GM18498 (cell line): ENCODE data around the gene PTP4A2.

Source experiments
- ATAC-seq: cut with Tn5 transposase; IDR thresholded peaks from one replicate; pipeline ENCODE4 v1.9.1; 2021; ENCODE audit warnings: mild to moderate bottlenecking, moderate library complexity; ENCODE audit not compliant: unreplicated experiment

The PTP4A2 gene

DNA sequence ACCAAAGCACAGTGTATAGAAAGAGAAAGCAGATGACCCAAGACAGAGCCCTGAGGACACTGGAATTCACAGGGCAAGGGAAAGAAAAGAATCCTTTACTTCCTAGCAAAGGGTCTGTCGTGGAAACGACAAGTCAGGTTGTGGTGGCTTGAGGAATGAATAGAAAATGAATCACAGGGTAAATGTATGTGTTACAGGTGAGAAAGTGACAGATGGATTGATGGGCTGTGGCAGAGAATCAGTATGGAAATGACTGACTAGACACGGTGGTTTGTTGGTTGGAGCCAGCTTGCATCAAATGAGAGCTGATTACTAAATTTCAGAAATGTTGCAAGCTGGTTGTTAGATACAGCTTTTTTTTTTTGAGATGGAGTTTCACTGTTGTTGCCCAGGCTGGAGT lies 46.9 kb downstream of the PTP4A2 start:
- peak; percentile 55 for ATAC-seq

DNA sequence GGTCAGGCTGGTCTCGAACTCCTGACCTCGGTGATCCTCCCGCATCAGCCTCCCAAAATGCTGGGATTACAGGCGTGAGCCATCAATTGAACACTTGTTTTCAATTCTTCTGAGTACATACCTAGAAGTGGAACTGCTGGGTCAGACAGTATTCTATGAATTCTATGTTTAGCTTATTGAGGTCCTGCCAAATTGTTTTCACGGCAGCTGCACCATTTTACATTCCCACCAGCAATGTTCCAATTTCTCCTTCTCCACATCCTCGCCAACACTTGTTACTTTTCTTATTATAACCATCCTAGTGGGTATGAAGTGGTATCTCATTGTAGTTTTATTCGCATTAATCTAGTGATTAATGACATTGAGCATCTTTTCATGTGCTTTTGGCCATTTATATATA lies 49.9 kb downstream of the PTP4A2 start:
- ATAC-seq: no peak

DNA sequence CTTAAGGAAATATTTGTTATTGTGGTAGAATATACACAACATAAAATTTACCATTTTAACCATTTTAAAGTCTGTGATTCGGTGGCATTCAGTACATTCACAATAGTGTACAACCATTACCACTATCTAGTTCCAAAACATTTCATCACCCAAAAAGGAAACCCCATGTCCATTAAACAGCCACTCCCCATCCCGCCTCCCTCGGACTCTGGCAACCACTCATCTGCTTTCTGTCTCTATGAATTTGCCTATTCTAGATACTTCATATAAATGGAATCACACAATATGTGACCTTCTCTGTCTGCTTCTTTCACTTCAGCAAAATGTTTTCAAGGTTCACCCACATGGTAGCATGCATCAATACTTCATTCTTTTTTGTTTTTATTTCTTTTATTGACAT lies 51.3 kb downstream of the PTP4A2 start:
- ATAC-seq: no peak

GRCh38 chr1:31885851-31886250 lies 52.3 kb downstream of the PTP4A2 start:
- ATAC-seq: no peak

DNA sequence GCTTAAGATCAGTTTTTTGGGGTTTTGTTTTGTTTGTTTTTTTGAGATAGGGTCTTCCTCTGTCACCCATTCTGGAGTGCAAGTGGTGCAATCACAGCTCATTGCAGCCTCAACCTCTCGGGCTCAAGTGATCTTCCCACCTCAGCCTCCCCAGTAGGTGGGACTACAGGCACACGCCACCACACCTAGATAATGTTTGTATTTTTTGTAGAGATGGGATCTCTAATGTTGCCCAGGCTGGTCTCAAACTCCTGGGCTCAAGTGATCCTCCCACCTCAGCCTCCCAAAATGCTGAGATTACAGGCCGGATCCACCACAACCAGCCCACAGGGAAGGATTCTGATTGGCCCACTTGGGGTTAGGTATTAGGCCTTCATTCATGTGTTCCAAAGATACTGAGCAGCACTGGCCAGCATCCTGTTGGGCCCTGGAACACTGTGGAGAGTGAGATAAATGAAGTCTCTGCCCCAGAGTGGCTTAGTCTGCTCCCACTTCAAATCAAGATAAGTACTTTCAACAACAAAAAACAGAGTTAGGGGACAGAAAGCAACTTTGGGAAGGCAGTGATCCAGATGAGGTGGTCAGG lies 54.7 kb downstream of the PTP4A2 start:
- ATAC-seq: no peak

GRCh38 chr1:31881688-31882000 lies 56.5 kb downstream of the PTP4A2 start:
- ATAC-seq: no peak

DNA sequence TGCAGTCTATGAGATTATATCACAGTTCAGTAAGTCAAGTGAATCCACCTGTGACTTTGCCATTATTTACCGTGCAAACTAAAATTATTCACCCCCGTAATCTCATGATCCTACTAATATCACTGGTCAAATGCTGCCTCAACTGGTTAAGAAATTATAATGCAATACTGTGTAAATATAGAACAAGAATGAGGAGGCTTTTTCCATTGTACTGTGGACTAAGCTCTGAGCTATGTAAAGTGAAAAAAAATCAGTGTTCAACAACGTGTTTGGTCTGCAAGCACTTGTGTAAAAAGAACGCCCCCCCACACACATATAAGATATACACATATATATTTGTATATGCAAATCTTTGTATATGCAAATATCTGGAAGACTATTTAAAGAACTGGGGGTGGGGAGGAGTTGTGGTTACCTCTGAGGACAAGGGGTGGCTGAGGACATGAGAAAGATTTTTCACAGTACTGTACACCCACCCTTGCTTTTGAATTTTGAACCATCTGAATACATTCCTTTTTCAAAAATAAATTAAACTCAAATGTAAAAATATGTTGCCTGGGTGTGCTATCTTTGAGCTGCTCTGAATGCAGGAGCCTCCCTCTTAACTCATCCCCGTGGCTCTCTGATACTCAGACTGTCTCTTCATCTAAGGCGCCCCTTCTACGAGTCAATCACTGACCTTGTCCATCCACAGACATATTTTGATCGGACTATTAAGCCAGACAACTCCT lies 57.0 kb downstream of the PTP4A2 start:
- no peak for ATAC-seq

- no peak for ATAC-seq
Measured at GRCh38 chr1:31879981-31880608, 58.1 kb downstream of the PTP4A2 start.

DNA sequence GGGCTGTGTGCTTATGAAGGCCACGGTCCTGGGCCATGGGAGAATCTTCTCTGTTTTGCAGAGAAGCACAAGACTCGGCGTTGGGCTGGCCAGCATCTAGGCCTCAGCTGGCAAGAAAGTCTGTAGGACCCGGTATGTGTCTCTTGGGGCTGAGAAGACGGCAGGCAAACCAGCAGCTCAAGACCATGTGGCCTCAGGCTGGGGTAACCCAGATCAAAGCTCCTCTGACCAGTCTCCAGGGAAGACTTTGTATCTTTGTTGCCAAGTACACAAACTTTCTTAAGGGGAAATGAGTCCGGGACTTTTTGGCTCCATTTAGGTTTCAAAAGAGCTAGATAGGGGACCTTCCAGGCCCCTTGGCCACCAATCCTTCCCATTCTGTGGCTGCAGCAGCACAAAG lies 60.1 kb downstream of the PTP4A2 start:
- ATAC-seq: no peak

DNA sequence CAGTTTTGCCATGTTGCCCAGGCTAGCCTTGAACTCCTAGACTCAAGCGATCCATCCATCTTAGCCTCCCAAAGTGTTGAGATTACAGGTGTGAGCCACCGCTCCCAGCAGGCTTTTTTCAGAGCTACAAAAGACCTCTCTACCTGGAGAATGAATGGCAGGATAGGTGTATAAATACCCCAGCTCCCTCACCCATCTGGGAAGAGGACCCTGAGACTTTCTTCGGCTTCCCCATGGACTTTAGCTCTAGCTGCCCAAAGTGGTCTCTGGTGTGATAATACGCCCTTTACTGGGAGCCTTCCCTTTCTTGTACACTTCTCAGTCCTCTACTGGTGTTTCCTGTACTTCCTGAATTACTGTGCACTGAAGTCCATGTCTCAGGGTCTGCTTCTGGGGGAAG lies 60.6 kb downstream of the PTP4A2 start:
- no peak for ATAC-seq

- ATAC-seq: no peak
Measured at GRCh38 chr1:31875636-31876236, 62.4 kb downstream of the PTP4A2 start.

DNA sequence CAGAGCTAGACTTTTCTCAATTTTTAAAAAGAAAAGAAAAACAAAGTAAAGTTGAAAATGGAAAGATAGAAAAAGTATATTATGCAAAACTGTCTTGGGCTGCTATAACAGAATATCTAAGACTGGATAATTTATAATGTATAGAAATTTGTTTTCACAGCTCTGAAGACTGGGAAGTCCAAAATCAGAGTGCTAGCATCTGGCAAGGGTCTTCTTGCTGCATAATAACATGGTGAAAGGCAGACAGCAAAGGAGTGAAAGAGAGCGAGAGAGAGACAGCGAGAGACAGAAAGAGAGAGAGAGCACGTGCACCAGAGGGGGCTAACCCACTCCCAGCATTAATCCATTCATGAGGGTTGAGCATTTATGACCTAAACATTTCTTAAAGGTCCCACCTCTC lies 63.2 kb downstream of the PTP4A2 start:
- ATAC-seq: no peak

- ATAC-seq: no peak
Measured at GRCh38 chr1:31872658-31873636, 65.2 kb downstream of the PTP4A2 start.

- no peak for ATAC-seq
Measured at GRCh38 chr1:31871703-31872102, 66.5 kb downstream of the PTP4A2 start.

DNA sequence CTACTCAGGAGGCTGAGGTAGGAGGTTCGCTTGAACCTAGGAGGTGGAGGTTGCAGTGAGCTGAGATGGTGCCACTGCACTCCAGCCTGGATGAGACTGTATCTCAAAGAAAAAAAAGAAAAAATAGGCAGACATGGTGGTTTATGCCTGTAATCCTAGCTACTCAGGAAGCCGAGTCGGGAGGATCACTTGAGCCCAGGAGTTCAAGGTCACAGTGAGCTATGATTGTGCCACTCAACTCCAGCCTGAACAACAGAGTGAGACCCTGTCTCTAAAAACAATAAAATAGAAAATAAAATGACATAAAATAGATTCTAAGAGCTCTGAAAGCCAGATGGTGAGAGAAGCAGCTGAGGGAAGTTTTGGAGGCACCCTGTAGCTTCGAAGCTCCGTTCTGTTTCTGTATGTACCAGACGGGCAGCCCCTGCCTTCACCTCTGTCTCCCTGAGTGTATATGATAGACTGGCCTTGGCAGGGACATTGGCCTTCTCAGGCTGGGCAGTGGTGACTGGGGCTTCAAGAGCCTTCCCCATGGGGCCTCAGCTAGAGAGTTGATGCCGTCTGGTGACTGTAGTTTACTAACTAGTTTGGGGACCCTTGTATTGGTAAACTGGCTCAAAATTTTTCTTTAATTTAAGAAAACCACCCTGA lies 68.0 kb downstream of the PTP4A2 start:
- ATAC-seq: no peak

GRCh38 chr1:31869449-31869848 lies 68.7 kb downstream of the PTP4A2 start:
- no peak for ATAC-seq

DNA sequence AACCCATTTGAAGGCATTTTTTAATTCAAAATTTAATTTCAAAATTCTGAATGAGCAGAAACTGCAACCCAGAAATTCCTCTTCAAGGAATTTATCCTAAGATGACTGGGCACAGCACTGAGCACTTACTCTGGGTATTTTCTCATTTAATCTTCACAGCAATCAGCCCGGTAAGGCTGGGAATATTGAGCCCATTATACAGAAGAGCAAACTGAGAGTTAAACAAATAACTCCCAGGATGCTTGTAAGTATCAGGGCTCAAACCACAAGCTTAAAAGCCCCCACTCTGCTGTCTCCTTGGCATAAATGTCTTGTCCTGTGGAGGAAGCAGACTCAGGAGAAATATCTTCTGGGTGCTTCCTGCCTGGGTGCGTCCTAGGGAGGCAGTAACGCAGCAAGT lies 69.3 kb downstream of the PTP4A2 start:
- no peak for ATAC-seq

DNA sequence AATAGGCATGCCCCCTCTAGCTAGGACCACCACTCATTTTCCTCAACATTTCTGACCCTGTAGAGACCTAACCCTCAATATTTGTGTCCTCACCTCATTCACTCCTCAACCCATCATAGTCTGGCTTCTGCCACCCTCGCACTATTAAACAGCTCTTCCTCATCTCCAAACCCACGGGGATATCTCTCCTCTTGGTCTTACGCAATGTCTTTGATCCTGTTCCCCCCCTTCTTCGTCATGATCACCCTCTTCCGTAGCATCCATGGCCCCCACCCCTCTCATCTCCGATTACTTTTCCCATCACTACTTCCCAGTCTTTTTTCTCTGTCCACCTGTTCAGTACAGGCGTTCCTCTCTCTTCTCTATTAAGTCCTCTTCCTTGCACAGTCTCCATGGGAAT lies 70.6 kb downstream of the PTP4A2 start:
- no peak for ATAC-seq

DNA sequence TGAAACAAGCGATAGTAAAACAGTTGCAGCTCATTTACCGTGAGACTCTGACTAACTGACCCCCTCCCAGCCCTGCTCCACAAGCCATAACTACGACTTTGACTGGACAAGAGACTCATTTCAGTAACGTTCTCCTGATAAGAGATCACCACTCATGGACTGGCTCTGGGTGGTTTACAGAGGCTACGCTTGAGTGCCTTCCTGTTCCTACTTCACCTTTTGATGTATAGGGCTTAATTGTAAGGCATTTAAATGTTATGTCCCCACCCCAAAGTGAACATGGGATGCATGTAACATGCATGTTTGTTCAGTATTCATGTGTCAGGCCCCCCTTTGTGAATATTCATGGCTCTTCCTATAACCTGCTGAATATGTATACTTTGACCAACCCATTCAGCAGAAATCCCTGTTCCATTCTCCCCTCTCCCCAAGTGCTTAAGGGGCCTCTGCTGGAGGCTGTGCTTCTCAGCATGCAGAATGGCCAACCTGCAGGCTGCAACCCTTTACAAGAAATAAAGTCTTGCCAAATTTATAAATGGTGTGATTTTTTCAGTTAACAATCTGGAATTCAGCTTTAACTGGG lies 71.6 kb downstream of the PTP4A2 start:
- ATAC-seq: no peak
